Measurements from ENCODE around the gene RAPGEF1.
"Not testable (repeated sequence)": the region's sequence is repeated elsewhere in the genome, so short reads cannot be mapped to it uniquely, and the experiment has no call there.

The RAPGEF1 gene

GRCh38 chr9:131666774-131667173 is 73.1 kb downstream of the RAPGEF1 start:
- peaks cover 99% of the 10 kb centered on the region for H3K79me2 ChIP-seq (ENCODE audit: low read length)
- H4K20me1 ChIP-seq (ENCODE audit: insufficient read depth, low read length): peaks cover 17% of the 10 kb centered on the region
- H3K4me2 ChIP-seq (ENCODE audit: low read depth, low read length): no peak overlapping the region
- H3K27me3 ChIP-seq (replicated peaks; ENCODE audit: insufficient read depth, low read length): no peaks in the 10 kb centered on the region
- TF ChIP-seq, protein P1, sequence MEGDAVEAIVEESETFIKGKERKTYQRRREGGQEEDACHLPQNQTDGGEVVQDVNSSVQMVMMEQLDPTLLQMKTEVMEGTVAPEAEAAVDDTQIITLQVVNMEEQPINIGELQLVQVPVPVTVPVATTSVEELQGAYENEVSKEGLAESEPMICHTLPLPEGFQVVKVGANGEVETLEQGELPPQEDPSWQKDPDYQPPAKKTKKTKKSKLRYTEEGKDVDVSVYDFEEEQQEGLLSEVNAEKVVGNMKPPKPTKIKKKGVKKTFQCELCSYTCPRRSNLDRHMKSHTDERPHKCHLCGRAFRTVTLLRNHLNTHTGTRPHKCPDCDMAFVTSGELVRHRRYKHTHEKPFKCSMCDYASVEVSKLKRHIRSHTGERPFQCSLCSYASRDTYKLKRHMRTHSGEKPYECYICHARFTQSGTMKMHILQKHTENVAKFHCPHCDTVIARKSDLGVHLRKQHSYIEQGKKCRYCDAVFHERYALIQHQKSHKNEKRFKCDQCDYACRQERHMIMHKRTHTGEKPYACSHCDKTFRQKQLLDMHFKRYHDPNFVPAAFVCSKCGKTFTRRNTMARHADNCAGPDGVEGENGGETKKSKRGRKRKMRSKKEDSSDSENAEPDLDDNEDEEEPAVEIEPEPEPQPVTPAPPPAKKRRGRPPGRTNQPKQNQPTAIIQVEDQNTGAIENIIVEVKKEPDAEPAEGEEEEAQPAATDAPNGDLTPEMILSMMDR (IDR thresholded peaks at IDR 0.05; ENCODE audit: low read length): no peak
- TF ChIP-seq EZH2 (optimal IDR thresholded peaks at IDR 0.05; ENCODE audit: low read depth, low read length) (no peak), EZH2phosphoT487 (IDR thresholded peaks at IDR 0.05; ENCODE audit: low read length) (no peak)
- H3K4me3 ChIP-seq (ENCODE audit: low read length): no peak overlapping the region
- H3K9ac ChIP-seq (ENCODE audit: low read length): no peak overlapping the region
- H3K9me2 ChIP-seq (replicated peaks; ENCODE audit: insufficient read depth, low read length): no peaks in the 10 kb centered on the region
- DNase-seq: no peak
- no peak overlapping the region for H2AFZ ChIP-seq (ENCODE audit: low read length)
- no peaks in the 10 kb centered on the region; the same call in 1 of the 2 replicates for H3F3A ChIP-seq (ENCODE audit: insufficient read depth, low read length)
- no peaks in the 10 kb centered on the region for H3K36me3 ChIP-seq (replicated peaks; ENCODE audit: insufficient read depth, low read length)
- H3K4me1 ChIP-seq (ENCODE audit: low read length): peaks cover 4% of the 10 kb centered on the region; the same call in 1 of the 2 replicates
- no peak overlapping the region for H3K27ac ChIP-seq (ENCODE audit: low read length)
- no peaks in the 10 kb centered on the region for H3K9me3 ChIP-seq (replicated peaks; ENCODE audit: insufficient read depth, low read length)

DNA sequence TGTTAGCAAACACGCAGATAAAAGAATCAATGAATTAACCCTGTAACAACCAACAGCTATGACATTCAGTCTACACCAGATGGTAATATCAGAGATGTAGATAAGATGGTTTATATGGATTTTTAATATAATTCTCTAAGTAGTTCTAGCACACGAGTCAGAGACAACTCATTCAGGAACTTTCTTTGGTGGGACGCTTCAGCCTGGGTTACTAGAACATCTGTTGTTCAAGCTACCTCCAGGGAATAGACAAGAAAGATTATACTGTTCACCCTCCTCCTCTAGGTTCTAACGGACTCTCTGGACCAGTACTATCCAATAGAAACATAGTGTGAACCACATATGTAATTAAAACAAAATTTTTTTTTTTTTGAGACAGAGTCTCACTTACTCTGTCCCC is 73.8 kb downstream of the RAPGEF1 start:
- Histone ChIP-seq H3K4me2 (ENCODE audit: low read depth, low read length) (no peak overlapping the region), H3K4me3 (ENCODE audit: low read length) (no peak overlapping the region), H3K36me3 (replicated peaks; ENCODE audit: insufficient read depth, low read length) (no peaks in the 10 kb centered on the region), H3K79me2 (ENCODE audit: low read length) (peaks cover 98% of the 10 kb centered on the region), H4K20me1 (ENCODE audit: insufficient read depth, low read length) (peaks cover 17% of the 10 kb centered on the region), H3K9ac (ENCODE audit: low read length) (no peak overlapping the region), H3F3A (ENCODE audit: insufficient read depth, low read length) (no peaks in the 10 kb centered on the region; the same call in 1 of the 2 replicates), H3K27me3 (replicated peaks; ENCODE audit: insufficient read depth, low read length) (no peaks in the 10 kb centered on the region), H3K9me2 (replicated peaks; ENCODE audit: insufficient read depth, low read length) (no peaks in the 10 kb centered on the region), H2AFZ (ENCODE audit: low read length) (no peak overlapping the region), H3K27ac (ENCODE audit: low read length) (no peak overlapping the region), H3K4me1 (ENCODE audit: low read length) (peaks cover 4% of the 10 kb centered on the region; the same call in 1 of the 2 replicates), H3K9me3 (replicated peaks; ENCODE audit: insufficient read depth, low read length) (no peaks in the 10 kb centered on the region)
- DNase-seq: no peak
- no peak for TF ChIP-seq EZH2 (optimal IDR thresholded peaks at IDR 0.05; ENCODE audit: low read depth, low read length)
- TF ChIP-seq, protein P1 (IDR thresholded peaks at IDR 0.05; ENCODE audit: low read length): no peak
- TF ChIP-seq EZH2phosphoT487 (IDR thresholded peaks at IDR 0.05; ENCODE audit: low read length): no peak

GRCh38 chr9:131663288-131663687 is 76.6 kb downstream of the RAPGEF1 start:
- Histone ChIP-seq H3K27ac (ENCODE audit: low read length) (no peak overlapping the region), H3K9me2 (replicated peaks; ENCODE audit: insufficient read depth, low read length) (no peaks in the 10 kb centered on the region), H3K4me2 (ENCODE audit: low read depth, low read length) (no peak overlapping the region), H3K9ac (ENCODE audit: low read length) (no peak overlapping the region), H3K27me3 (replicated peaks; ENCODE audit: insufficient read depth, low read length) (no peaks in the 10 kb centered on the region), H3F3A (ENCODE audit: insufficient read depth, low read length) (peaks cover 3% of the 10 kb centered on the region), H3K4me1 (ENCODE audit: low read length) (peaks cover 15% of the 10 kb centered on the region), H2AFZ (ENCODE audit: low read length) (no peak overlapping the region), H3K36me3 (replicated peaks; ENCODE audit: insufficient read depth, low read length) (no peaks in the 10 kb centered on the region), H4K20me1 (ENCODE audit: insufficient read depth, low read length) (0 out of 2 replicates have a peak, but pooled peaks cover 7% of the 10 kb centered on the region), H3K4me3 (ENCODE audit: low read length) (no peak overlapping the region), H3K79me2 (ENCODE audit: low read length) (peaks cover 97% of the 10 kb centered on the region), H3K9me3 (replicated peaks; ENCODE audit: insufficient read depth, low read length) (no peaks in the 10 kb centered on the region)
- TF ChIP-seq EZH2phosphoT487 (IDR thresholded peaks at IDR 0.05; ENCODE audit: low read length) (no peak), EZH2 (optimal IDR thresholded peaks at IDR 0.05; ENCODE audit: low read depth, low read length) (no peak)
- TF ChIP-seq, protein P1 (IDR thresholded peaks at IDR 0.05; ENCODE audit: low read length): no peak
- no peak for DNase-seq

DNA sequence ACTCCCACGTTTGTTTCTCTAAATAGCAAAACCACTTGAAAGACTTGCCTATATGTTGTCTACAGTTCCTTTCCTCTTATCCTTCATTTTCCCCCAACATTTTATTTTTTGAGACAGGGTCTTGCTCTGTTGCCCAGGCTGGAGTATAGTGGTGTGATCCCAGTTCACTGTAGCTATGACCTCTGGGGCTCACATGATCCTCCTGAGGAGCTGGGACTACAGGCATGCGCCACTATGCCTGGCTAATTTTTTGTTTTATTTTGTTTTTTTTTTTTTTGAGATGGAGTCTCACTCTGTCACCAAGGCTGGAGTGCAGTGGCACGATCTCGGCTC is 77.6 kb downstream of the RAPGEF1 start:
- H3K9me2 ChIP-seq (replicated peaks; ENCODE audit: insufficient read depth, low read length); H3K4me2 ChIP-seq (ENCODE audit: low read depth, low read length): not testable (repeated sequence)

More for the DNA sequence above, 77.6 kb downstream of the RAPGEF1 start:
- Histone ChIP-seq H3K79me2 (ENCODE audit: low read length) (peaks cover 97% of the 10 kb centered on the region), H3K4me1 (ENCODE audit: low read length) (peaks cover 25% of the 10 kb centered on the region), H3F3A (ENCODE audit: insufficient read depth, low read length) (peaks cover 13% of the 10 kb centered on the region)
- H3K27me3 ChIP-seq (replicated peaks; ENCODE audit: insufficient read depth, low read length); H3K36me3 ChIP-seq (replicated peaks; ENCODE audit: insufficient read depth, low read length); H3K4me3 ChIP-seq (ENCODE audit: low read length); H4K20me1 ChIP-seq (ENCODE audit: insufficient read depth, low read length); H2AFZ ChIP-seq (ENCODE audit: low read length); H3K9me3 ChIP-seq (replicated peaks; ENCODE audit: insufficient read depth, low read length); DNase-seq; H3K27ac ChIP-seq (ENCODE audit: low read length); H3K9ac ChIP-seq (ENCODE audit: low read length): not testable (repeated sequence)
